HepG2 (cell line): ENCODE data around the gene DPH2. TPM values are rescaled to one million over a fixed set of nuclear protein-coding genes. Genes with fewer than 3 reads are reported as not detected.

Source experiments
- E2F5 ChIP-seq: sonication (generic); formaldehyde crosslinking; conservative IDR thresholded peaks from 2 replicates; pipeline ENCODE4 v1.4.0; 2020; ENCODE audit warnings: missing genetic modification reagents
- FIP1L1 ChIP-seq: fragments of 200-400 bp; formaldehyde crosslinking; IDR thresholded peaks from 2 replicates; pipeline ENCODE4 v1.6.1; 2018; ENCODE audit warnings: low read depth, mild to moderate bottlenecking, low read length, moderate library complexity, borderline replicate concordance; ENCODE audit not compliant: insufficient read depth
- GMEB2 ChIP-seq: IDR thresholded peaks from 2 replicates; pipeline ENCODE4 v1.6.1; 2016; ENCODE audit warnings: missing biosample characterization, missing genetic modification reagents, low read depth
- MXI1 ChIP-seq: IDR thresholded peaks from 3 replicates; pipeline ENCODE4 v1.6.1; 2012; ENCODE audit warnings: low read depth, low read length, inconsistent platforms, borderline replicate concordance
- NPAS2 ChIP-seq: sonication (generic); formaldehyde crosslinking; IDR thresholded peaks from 2 replicates; pipeline ENCODE4 v1.8.0; 2022; ENCODE audit warnings: mild to moderate bottlenecking, missing genetic modification reagents, borderline replicate concordance
- PAXIP1 ChIP-seq: sonication (generic); formaldehyde crosslinking; conservative IDR thresholded peaks from 2 replicates; pipeline ENCODE4 v1.4.0; 2020; ENCODE audit warnings: mild to moderate bottlenecking, missing genetic modification reagents, moderate library complexity
- TP53 ChIP-seq: sonication (generic); formaldehyde crosslinking; conservative IDR thresholded peaks from 2 replicates; pipeline ENCODE4 v1.4.0; 2020; ENCODE audit warnings: missing genetic modification reagents
- ZBED4 ChIP-seq: sonication (generic); formaldehyde crosslinking; IDR thresholded peaks from 2 replicates; pipeline ENCODE4 v1.4.0; 2020; ENCODE audit warnings: missing genetic modification reagents, borderline replicate concordance
- ZBTB20 ChIP-seq: sonication (generic); formaldehyde crosslinking; IDR thresholded peaks from 2 replicates; pipeline ENCODE4 v1.8.1; 2023; ENCODE audit warnings: missing genetic modification reagents, low read depth, mild to moderate bottlenecking, borderline replicate concordance
- ZC3H4 ChIP-seq: sonication (generic); formaldehyde crosslinking; IDR thresholded peaks from 2 replicates; pipeline ENCODE4 v1.4.0; 2020; ENCODE audit warnings: missing genetic modification reagents, borderline replicate concordance
- ZNF234 ChIP-seq: sonication (generic); formaldehyde crosslinking; conservative IDR thresholded peaks from 2 replicates; pipeline ENCODE4 v1.5.1; 2020; ENCODE audit warnings: mild to moderate bottlenecking, missing genetic modification reagents
- ZNF382 ChIP-seq: sonication (generic); formaldehyde crosslinking; IDR thresholded peaks from 2 replicates; pipeline ENCODE4 v1.5.0; 2020; ENCODE audit warnings: missing genetic modification reagents, mild to moderate bottlenecking, borderline replicate concordance
- ZNF501 ChIP-seq: sonication (generic); formaldehyde crosslinking; IDR thresholded peaks from 2 replicates; pipeline ENCODE4 v1.5.1; 2020; ENCODE audit warnings: mild to moderate bottlenecking, moderate library complexity, missing genetic modification reagents
- ZNF567 ChIP-seq: sonication (generic); formaldehyde crosslinking; IDR thresholded peaks from 2 replicates; pipeline ENCODE4 v1.8.1; 2023; ENCODE audit warnings: mild to moderate bottlenecking, missing genetic modification reagents, borderline replicate concordance
- ZNF589 ChIP-seq: sonication (generic); formaldehyde crosslinking; conservative IDR thresholded peaks from 2 replicates; pipeline ENCODE4 v1.8.0; 2022; ENCODE audit warnings: mild to moderate bottlenecking, moderate library complexity, missing genetic modification reagents
- ZNF766 ChIP-seq: sonication (generic); formaldehyde crosslinking; IDR thresholded peaks from 2 replicates; pipeline ENCODE4 v1.5.0; 2020; ENCODE audit warnings: missing genetic modification reagents, borderline replicate concordance
- polyA plus RNA-seq, 8 experiments: library from polyadenylated mRNA; depleted of rRNA in 3 of 8; stranded (reverse) in 7 of 8; unstranded in 1 of 8; fragments of >200 nt; fragmentation: Illumina TruSeq in 4 of 8; extraction: Trizol in 4 of 8; gene quantifications; 2 replicates each; pipeline versions ENCODE4 v1.2.1 to v1.2.3, GENCODE V29; 2011 to 2016; ENCODE audit warnings: low read depth in 4 of 8, missing spikeins in 1 of 8, mixed read lengths in 1 of 8; ENCODE audit not compliant: insufficient read depth in 1 of 8
- total RNA-seq, 5 experiments: library from RNA; depleted of rRNA; stranded (reverse); fragments of >200 nt; fragmentation: Illumina TruSeq; extraction: Trizol; gene quantifications; 2 replicates each; pipeline ENCODE4 v1.2.3, GENCODE V29; 2016; ENCODE audit warnings: low read depth in 1 of 5
- TF ChIP-seq, protein P1 (sequence below): sonication (generic); formaldehyde crosslinking; IDR thresholded peaks from 2 replicates; pipeline ENCODE4 v1.4.0; 2020; ENCODE audit warnings: missing genetic modification reagents, mild to moderate bottlenecking, borderline replicate concordance

The DPH2 gene
- total and polyA plus RNA-seq, 2 of the 13 experiments (the other 11 are each of a cell fraction or from before 2014, with no cell fraction given), result 32.2 to 38.3 TPM

GRCh38 chr1:43987159-43987902, 17.5 kb downstream of the DPH2 start (continued):
- TF ChIP-seq PAXIP1 (peak; percentile 84), GMEB2 (CRISPR knock-in tag) (no peak), ZNF234 (CRISPR knock-in tag) (no peak), ZNF567 (CRISPR knock-in tag) (0 out of 2 replicates have a peak, but pooled peaks have one; percentile 39), ZBED4 (peak; percentile 31; the same call in 1 of the 2 replicates), NPAS2 (no peak), ZNF589 (CRISPR knock-in tag) (no peak), ZBTB20 (no peak), ZC3H4 (CRISPR knock-in tag) (no peak), E2F5 (CRISPR knock-in tag) (no peak), MXI1 (peak; percentile 15; the same call in 1 of the 3 replicates), ZNF382 (CRISPR knock-in tag) (no peak), ZNF501 (CRISPR knock-in tag) (0 out of 2 replicates have a peak, but pooled peaks have one; percentile 41), ZNF766 (CRISPR knock-in tag) (no peak), FIP1L1 (no peak), TP53 (CRISPR knock-in tag) (no peak)
- TF ChIP-seq, protein P1, sequence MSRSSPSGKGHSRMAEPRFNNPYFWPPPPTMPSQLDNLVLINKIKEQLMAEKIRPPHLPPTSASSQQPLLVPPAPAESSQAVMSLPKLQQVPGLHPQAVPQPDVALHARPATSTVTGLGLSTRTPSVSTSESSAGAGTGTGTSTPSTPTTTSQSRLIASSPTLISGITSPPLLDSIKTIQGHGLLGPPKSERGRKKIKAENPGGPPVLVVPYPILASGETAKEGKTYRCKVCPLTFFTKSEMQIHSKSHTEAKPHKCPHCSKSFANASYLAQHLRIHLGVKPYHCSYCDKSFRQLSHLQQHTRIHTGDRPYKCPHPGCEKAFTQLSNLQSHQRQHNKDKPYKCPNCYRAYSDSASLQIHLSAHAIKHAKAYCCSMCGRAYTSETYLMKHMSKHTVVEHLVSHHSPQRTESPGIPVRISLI (CRISPR knock-in tag), result no peak
